Measurements from ENCODE around the gene ALK.

Gene ALK

GRCh38 chr2:29644949-29645348, 276.4 kb downstream of the ALK start:
- no peak overlapping the region for H3K4me3 ChIP-seq (ENCODE audit: low read depth, low read length, poor library complexity, severe bottlenecking)
- no peak overlapping the region for H2AFZ ChIP-seq (ENCODE audit: low read length)
- no peaks in the 10 kb centered on the region for H3K9me2 ChIP-seq (ENCODE audit: low read depth, low read length)
- H3K9ac ChIP-seq (ENCODE audit: low read length): no peak overlapping the region
- H4K20me1 ChIP-seq (ENCODE audit: insufficient read depth, low read length): no peaks in the 10 kb centered on the region
- no peak for TF ChIP-seq EZH2 (IDR thresholded peaks at IDR 0.05; ENCODE audit: borderline replicate concordance, low read length)
- no peak for TF ChIP-seq CTCF (IDR thresholded peaks at IDR 0.05; ENCODE audit: low read length)
- H3K36me3 ChIP-seq (ENCODE audit: insufficient read depth, low read length): no peaks in the 10 kb centered on the region
- H3K27me3 ChIP-seq (ENCODE audit: insufficient read depth, low read length): no peaks in the 10 kb centered on the region
- no peaks in the 10 kb centered on the region for H3K79me2 ChIP-seq (ENCODE audit: insufficient read depth, low read length)
- no peaks in the 10 kb centered on the region for H3K4me1 ChIP-seq (ENCODE audit: insufficient read depth, low read length, severe bottlenecking)
- no peaks in the 10 kb centered on the region for H3F3A ChIP-seq (ENCODE audit: insufficient read depth, low read length)
- H3K9me3 ChIP-seq (ENCODE audit: low read length): no peaks in the 10 kb centered on the region
- no peak overlapping the region for H3K4me2 ChIP-seq (ENCODE audit: low read length)
- H3K27ac ChIP-seq (ENCODE audit: low read depth, low read length, poor library complexity, severe bottlenecking): no peak overlapping the region

- H4K20me1 ChIP-seq (ENCODE audit: insufficient read depth, low read length): no peaks in the 10 kb centered on the region
- H3K4me3 ChIP-seq (ENCODE audit: low read depth, low read length, poor library complexity, severe bottlenecking): no peak overlapping the region
- H3K79me2 ChIP-seq (ENCODE audit: insufficient read depth, low read length): no peaks in the 10 kb centered on the region
- TF ChIP-seq EZH2 (IDR thresholded peaks at IDR 0.05; ENCODE audit: borderline replicate concordance, low read length): no peak
- TF ChIP-seq CTCF (IDR thresholded peaks at IDR 0.05; ENCODE audit: low read length): no peak
- H3K4me2 ChIP-seq (ENCODE audit: low read length): no peak overlapping the region
- H3K9me2 ChIP-seq (ENCODE audit: low read depth, low read length): no peaks in the 10 kb centered on the region
- no peaks in the 10 kb centered on the region for H3F3A ChIP-seq (ENCODE audit: insufficient read depth, low read length)
- H3K27ac ChIP-seq (ENCODE audit: low read depth, low read length, poor library complexity, severe bottlenecking): no peak overlapping the region
- H3K9ac ChIP-seq (ENCODE audit: low read length): no peak overlapping the region
- H3K36me3 ChIP-seq (ENCODE audit: insufficient read depth, low read length): no peaks in the 10 kb centered on the region
- no peak overlapping the region for H2AFZ ChIP-seq (ENCODE audit: low read length)
- no peaks in the 10 kb centered on the region for H3K4me1 ChIP-seq (ENCODE audit: insufficient read depth, low read length, severe bottlenecking)
- no peaks in the 10 kb centered on the region for H3K9me3 ChIP-seq (ENCODE audit: low read length)
- 0 out of 2 replicates have a peak, but pooled peaks cover 3% of the 10 kb centered on the region for H3K27me3 ChIP-seq (ENCODE audit: insufficient read depth, low read length)
Measured at GRCh38 chr2:29643196-29643595, 278.2 kb downstream of the ALK start.

GRCh38 chr2:29640360-29640759, 281.0 kb downstream of the ALK start:
- Histone ChIP-seq H2AFZ (ENCODE audit: low read length) (no peak overlapping the region), H3K4me1 (ENCODE audit: insufficient read depth, low read length, severe bottlenecking) (no peaks in the 10 kb centered on the region)

More at GRCh38 chr2:29640360-29640759, 281.0 kb downstream of the ALK start:
- Histone ChIP-seq H3K4me2 (ENCODE audit: low read length) (no peak overlapping the region), H3K36me3 (ENCODE audit: insufficient read depth, low read length) (no peaks in the 10 kb centered on the region), H3K27me3 (ENCODE audit: insufficient read depth, low read length) (0 out of 2 replicates have a peak, but pooled peaks cover 3% of the 10 kb centered on the region), H3K9ac (ENCODE audit: low read length) (no peak overlapping the region), H3K4me3 (ENCODE audit: low read depth, low read length, poor library complexity, severe bottlenecking) (no peak overlapping the region), H3F3A (ENCODE audit: insufficient read depth, low read length) (no peaks in the 10 kb centered on the region), H3K9me3 (ENCODE audit: low read length) (no peaks in the 10 kb centered on the region), H3K9me2 (ENCODE audit: low read depth, low read length) (no peaks in the 10 kb centered on the region), H3K79me2 (ENCODE audit: insufficient read depth, low read length) (no peaks in the 10 kb centered on the region), H4K20me1 (ENCODE audit: insufficient read depth, low read length) (no peaks in the 10 kb centered on the region), H3K27ac (ENCODE audit: low read depth, low read length, poor library complexity, severe bottlenecking) (no peak overlapping the region)
- TF ChIP-seq EZH2 (IDR thresholded peaks at IDR 0.05; ENCODE audit: borderline replicate concordance, low read length): no peak
- no peak for TF ChIP-seq CTCF (IDR thresholded peaks at IDR 0.05; ENCODE audit: low read length)
